HG03196 (cell line): ENCODE data around the gene POU5F2.

Source experiments
- ATAC-seq: cut with Tn5 transposase; IDR thresholded peaks from one replicate; pipeline ENCODE4 v1.9.1; 2021; ENCODE audit not compliant: unreplicated experiment

The POU5F2 gene

GRCh38 chr5:93741136-93741811 lies at the start of gene POU5F2:
Gene POU5F2, minus strand, starts transcription at chr5:93741600. Its CDS starts 37 bp downstream, at chr5:93741563.
- no peak for ATAC-seq

- ATAC-seq, result no peak
Observed at GRCh38 chr5:93790401-93790800, 49.0 kb upstream of the POU5F2 start.

- ATAC-seq, result no peak
Observed at GRCh38 chr5:93789173-93790067, 48.0 kb upstream of the POU5F2 start.

GRCh38 chr5:93787598-93787997 lies 46.2 kb upstream of the POU5F2 start:
- no peak for ATAC-seq

GRCh38 chr5:93785475-93785874 lies 44.1 kb upstream of the POU5F2 start:
- no peak for ATAC-seq

- ATAC-seq, result no peak
Observed at GRCh38 chr5:93782978-93783377, 41.6 kb upstream of the POU5F2 start.

- ATAC-seq, result no peak
Observed at GRCh38 chr5:93777620-93778019, 36.2 kb upstream of the POU5F2 start.

GRCh38 chr5:93756372-93756771 lies 15.0 kb upstream of the POU5F2 start:
- no peak for ATAC-seq

- no peak for ATAC-seq
Observed at GRCh38 chr5:93755716-93756115, 14.3 kb upstream of the POU5F2 start.

GRCh38 chr5:93748875-93749397 lies 7.5 kb upstream of the POU5F2 start:
- no peak for ATAC-seq

- no peak for ATAC-seq
Observed at GRCh38 chr5:93746406-93747056, 5.1 kb upstream of the POU5F2 start.

GRCh38 chr5:93736284-93736683 lies 5.1 kb downstream of the POU5F2 start:
- no peak for ATAC-seq

- ATAC-seq, result no peak
Observed at GRCh38 chr5:93735378-93735777, 6.0 kb downstream of the POU5F2 start.

- ATAC-seq, result no peak
Observed at GRCh38 chr5:93731987-93732386, 9.4 kb downstream of the POU5F2 start.

GRCh38 chr5:93726595-93726994 lies 14.8 kb downstream of the POU5F2 start:
- no peak for ATAC-seq

- no peak for ATAC-seq
Observed at GRCh38 chr5:93724791-93725190, 16.6 kb downstream of the POU5F2 start.

GRCh38 chr5:93723681-93724080 lies 17.7 kb downstream of the POU5F2 start:
- no peak for ATAC-seq

GRCh38 chr5:93723005-93723404 lies 18.4 kb downstream of the POU5F2 start:
- no peak for ATAC-seq

GRCh38 chr5:93722588-93722987 lies 18.8 kb downstream of the POU5F2 start:
- ATAC-seq, result no peak

- ATAC-seq, result no peak
Observed at GRCh38 chr5:93721511-93721910, 19.9 kb downstream of the POU5F2 start.

- no peak for ATAC-seq
Observed at GRCh38 chr5:93721071-93721470, 20.3 kb downstream of the POU5F2 start.
